Stimulated activated CD8-positive, alpha-beta memory T cell treated with anti-CD3 and anti-CD28 coated beads, Interleukin-7, amount 100 ng/mL, for 48 hours (primary cell): Measurements from ENCODE around the gene KXD1.
"Not testable (repeated sequence)": the region's sequence is repeated elsewhere in the genome, so short reads cannot be mapped to it uniquely, and the experiment has no call there.

Experiments
- DNase-seq, 2 donors: peaks; one replicate each; pipeline ENCODE4 v3.0.0-alpha.2; 2020; ENCODE audit warnings: low read depth in 1 of 2; ENCODE audit errors: extremely low read depth in 1 of 2

KXD1 gene

GRCh38 chr19:18599485-18599884, 41.8 kb downstream of the KXD1 start:
- no peak for DNase-seq

GRCh38 chr19:18600692-18601397, 43.2 kb downstream of the KXD1 start:
- not testable (repeated sequence) for DNase-seq

GRCh38 chr19:18601875-18602274, 44.2 kb downstream of the KXD1 start:
- no peak for DNase-seq

- no peak for DNase-seq
Measured at GRCh38 chr19:18603255-18603957, 45.7 kb downstream of the KXD1 start.

- DNase-seq, result no peak
Measured at GRCh38 chr19:18603958-18604819, 46.5 kb downstream of the KXD1 start.

- no peak for DNase-seq
Measured at GRCh38 chr19:18604820-18605159, 47.1 kb downstream of the KXD1 start.

- DNase-seq, result no peak
Measured at GRCh38 chr19:18605196-18605545, 47.5 kb downstream of the KXD1 start.

GRCh38 chr19:18605546-18606280, 48.0 kb downstream of the KXD1 start:
- DNase-seq, result no peak

GRCh38 chr19:18606281-18607225, 48.9 kb downstream of the KXD1 start, which contains the start of gene CRLF1:
Gene CRLF1, minus strand, starts transcription at chr19:18606799. Its CDS starts 143 bp downstream, at chr19:18606656.
- DNase-seq, result no peak

GRCh38 chr19:18607226-18608101, 49.8 kb downstream of the KXD1 start:
- no peak for DNase-seq

- DNase-seq, result no peak
Measured at GRCh38 chr19:18608102-18608804, 50.6 kb downstream of the KXD1 start.

- DNase-seq, result no peak
Measured at GRCh38 chr19:18608805-18609716, 51.4 kb downstream of the KXD1 start.

GRCh38 chr19:18609717-18610051, 52.0 kb downstream of the KXD1 start:
- no peak for DNase-seq

GRCh38 chr19:18610245-18610555, 52.5 kb downstream of the KXD1 start:
- no peak for DNase-seq

GRCh38 chr19:18610556-18611326, 53.1 kb downstream of the KXD1 start:
- no peak for DNase-seq

GRCh38 chr19:18611327-18612050, 53.8 kb downstream of the KXD1 start:
- no peak for DNase-seq
